Fibroblast of skin of scalp (primary cell): ENCODE data around the gene PRPF8.

ENCODE experiments used
- DNase-seq: peaks from one replicate; pipeline ENCODE4 v3.0.0-alpha.2; 2013

Gene PRPF8

GRCh38 chr17:1624650-1625049 is 60.0 kb downstream of the PRPF8 start:
- no peak for DNase-seq

GRCh38 chr17:1623057-1623630 is 61.5 kb downstream of the PRPF8 start:
- no peak for DNase-seq

- DNase-seq = no peak
Observed at GRCh38 chr17:1621273-1621954, 63.3 kb downstream of the PRPF8 start.

GRCh38 chr17:1620486-1620885 is 64.2 kb downstream of the PRPF8 start:
- no peak for DNase-seq

- DNase-seq = peak; percentile 28
Observed at GRCh38 chr17:1617620-1618174, 67.0 kb downstream of the PRPF8 start.

- DNase-seq = no peak
Observed at GRCh38 chr17:1616101-1616500, 68.6 kb downstream of the PRPF8 start.

GRCh38 chr17:1612400-1612799 is 72.3 kb downstream of the PRPF8 start:
- DNase-seq = no peak

- DNase-seq = no peak
Observed at GRCh38 chr17:1611715-1612114, 73.0 kb downstream of the PRPF8 start.

GRCh38 chr17:1608676-1609075 is 76.0 kb downstream of the PRPF8 start:
- no peak for DNase-seq

- no peak for DNase-seq
Observed at GRCh38 chr17:1607971-1608320, 76.7 kb downstream of the PRPF8 start.

- no peak for DNase-seq
Observed at GRCh38 chr17:1606352-1606985, 78.2 kb downstream of the PRPF8 start.

- DNase-seq = no peak
Observed at GRCh38 chr17:1605681-1606351, 78.9 kb downstream of the PRPF8 start.

- no peak for DNase-seq
Observed at GRCh38 chr17:1604831-1605528, 79.7 kb downstream of the PRPF8 start.

GRCh38 chr17:1601571-1601970 is 83.1 kb downstream of the PRPF8 start:
- DNase-seq = no peak
